ENCODE results near the gene TRAPPC2. TPM values are rescaled to one million over a fixed set of nuclear protein-coding genes. Genes with fewer than 3 reads are reported as not detected.

Gene TRAPPC2
- total and polyA plus RNA-seq, 2 of the 13 experiments (the other 11 are each of a cell fraction or from before 2014, with no cell fraction given), result 4.4 to 8.1 TPM

DNA sequence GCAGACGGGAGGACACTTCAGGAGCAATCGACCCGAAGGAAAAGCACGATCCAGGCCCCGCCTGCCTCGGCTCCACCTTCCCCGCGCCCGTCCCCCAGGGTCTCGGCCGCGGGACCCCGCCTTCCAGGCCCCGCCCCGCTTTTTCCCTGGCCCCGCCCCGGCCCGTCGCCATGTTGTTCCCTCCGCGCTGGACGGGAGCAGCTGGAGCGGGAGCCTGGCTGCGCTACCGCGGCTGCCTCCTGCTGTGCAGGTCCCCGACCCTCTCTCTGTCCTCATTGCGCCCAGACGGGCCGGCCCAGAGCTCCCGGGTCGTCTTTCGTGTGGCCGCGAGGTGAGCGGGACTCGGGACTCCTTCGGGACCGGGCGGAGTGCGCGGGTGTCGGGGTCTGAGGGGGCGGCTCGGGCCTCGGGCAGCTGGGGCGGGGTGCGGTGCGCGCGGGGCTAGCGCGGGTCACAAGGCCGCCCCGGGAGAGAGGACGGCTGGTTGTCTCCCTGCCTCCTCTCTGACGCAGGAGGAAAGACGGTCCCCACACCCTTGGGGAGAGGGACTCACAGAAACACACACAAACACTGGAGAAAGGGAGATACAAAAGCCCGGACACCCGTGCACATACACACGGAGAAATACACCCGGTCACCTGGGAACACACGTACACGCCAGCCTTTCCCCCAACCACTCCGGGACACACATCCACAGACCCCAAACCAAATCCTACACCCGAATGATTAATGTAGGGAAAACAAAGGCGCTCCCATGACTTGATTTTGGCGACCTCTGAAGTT is 45.3 kb downstream of the TRAPPC2 start, which contains the start of gene RAB9A:
Gene RAB9A (plus strand): TSS at position 171 of the 783 bp plus-strand sequence. CDS start 19,619 bp downstream, outside the sequence.
- 0 out of 2 replicates have a peak, but pooled peaks cover 3% of the 10 kb centered on the region for H4K20me1 ChIP-seq (ENCODE audit: insufficient read depth, low read length)
- peak; percentile 33 for DNase-seq (ENCODE audit: low spot score)
- ChIA-PET POLR2A (interaction anchor here (0.6 to 1.1 kb wide), 5 partner anchors 14 to 45 kb away, joined by 3 to 11 read pairs (median 4); partner anchors contain the start of genes OFD1 and TRAPPC2), CTCF (ENCODE audit: low intra/inter-chr PET ratio, low total read pairs) (no interaction called here)
- in situ Hi-C loops (cut with HindIII; ENCODE audit: extremely low pct_ligation_motif_present, low pct_unique_long_range_greater_than_20kb), result no loop called here
- peaks cover 38% of the 10 kb centered on the region for H3K4me1 ChIP-seq (ENCODE audit: insufficient read depth, low read length)
- BruUV-seq (replicated peaks), result no TSS peak
- peak; percentile 96 for ATAC-seq
- H2AFZ ChIP-seq (ENCODE audit: low read length), result peak within 1 kb of the TSS; percentile 83
- no peaks in the 10 kb centered on the region for H3K36me3 ChIP-seq (replicated peaks in 1 of 2; ENCODE audit: control insufficient read depth in 1 of 2, insufficient read depth in 2 of 2, low read length in 2 of 2)
- intact Hi-C loops (cut with micrococcal nuclease; ENCODE audit: unreplicated experiment), result loop anchor here (2.0 kb wide), 2 partner anchors 30 to 46 kb away; partner anchors contain the start of genes OFD1 and TRAPPC2
- H3K27ac ChIP-seq (ENCODE audit: extremely low read length, insufficient read depth, low read length), result peak within 1 kb of the TSS; percentile 80
- H3K4me3 ChIP-seq (replicated peaks in 1 of 3; ENCODE audit: insufficient read depth in 1 of 3, low read depth in 2 of 3, low read length in 3 of 3), result peak within 1 kb of the TSS; percentile 68 to 88 (median 80)
- H3K27me3 ChIP-seq (ENCODE audit: control insufficient read depth in 1 of 2, insufficient read depth in 2 of 2, low read length in 2 of 2), result no peaks in the 10 kb centered on the region
- no peaks in the 10 kb centered on the region for H3K9me3 ChIP-seq (ENCODE audit: low read length)
- H3K9ac ChIP-seq (ENCODE audit: insufficient read depth, low read depth, low read length), result peak within 1 kb of the TSS; percentile 83
- H3K79me2 ChIP-seq (ENCODE audit: insufficient read depth, low read length), result peaks cover 43% of the 10 kb centered on the region
- peak within 1 kb of the TSS; percentile 77 for H3K4me2 ChIP-seq (ENCODE audit: low read depth, low read length)
- FAIRE-seq, result no peak
- 3% methylated on average over 10 of the region's 68 CpGs for WGBS (ENCODE audit: low lambda C conversion rate)
- TF ChIP-seq POLR2AphosphoS5 (IDR thresholded peaks at IDR 0.05; ENCODE audit: low read depth, low read length) (peak; percentile 75), ZFP37 (CRISPR knock-in tag; IDR thresholded peaks at IDR 0.05; ENCODE audit: borderline replicate concordance) (no peak), KLF16 (CRISPR knock-in tag; IDR thresholded peaks at IDR 0.05) (peak in 1 of 2 experiments; percentile 52; a peak in 1 of 4 replicates), ZIK1 (CRISPR knock-in tag; IDR thresholded peaks at IDR 0.05; ENCODE audit: borderline replicate concordance, low read depth) (no peak), XRCC5 (optimal IDR thresholded peaks at IDR 0.05; ENCODE audit: low read length) (peak; percentile 46), SMAD9 (CRISPR knock-in tag; IDR thresholded peaks at IDR 0.05) (no peak), POLR2A (IDR thresholded peaks at IDR 0.05; ENCODE audit: insufficient read depth in 1 of 2, low read depth in 2 of 2, low read length in 2 of 2) (peak; percentile 54 to 91; a peak in 3 of 4 replicates), MYC (CRISPR knock-in tag; IDR thresholded peaks at IDR 0.05; ENCODE audit: borderline replicate concordance) (peak; percentile 30; the same call in 1 of the 2 replicates), RBFOX2 (IDR thresholded peaks at IDR 0.05; ENCODE audit: low read depth, low read length) (peak; percentile 82), SMC3 (IDR thresholded peaks at IDR 0.05; ENCODE audit: low read length) (no peak), GMEB1 (CRISPR knock-in tag; IDR thresholded peaks at IDR 0.05; ENCODE audit: borderline replicate concordance) (peak; percentile 31; the same call in 1 of the 2 replicates), MAZ (IDR thresholded peaks at IDR 0.05; ENCODE audit: borderline replicate concordance, low read depth, low read length) (no peak), MAZ (CRISPR knock-in tag; IDR thresholded peaks at IDR 0.05; ENCODE audit: low read depth) (peak; percentile 49; the same call in 1 of the 2 replicates), KDM6A (CRISPR knock-in tag; IDR thresholded peaks at IDR 0.05; ENCODE audit: low read depth) (no peak), ZNF10 (CRISPR knock-in tag; IDR thresholded peaks at IDR 0.05; ENCODE audit: borderline replicate concordance, low read depth) (no peak), ZNF205 (CRISPR knock-in tag; IDR thresholded peaks at IDR 0.05) (no peak), ZFYVE20 (CRISPR knock-in tag; IDR thresholded peaks at IDR 0.05; ENCODE audit: borderline replicate concordance, low read depth) (no peak)
- TF ChIP-seq, protein P1, sequence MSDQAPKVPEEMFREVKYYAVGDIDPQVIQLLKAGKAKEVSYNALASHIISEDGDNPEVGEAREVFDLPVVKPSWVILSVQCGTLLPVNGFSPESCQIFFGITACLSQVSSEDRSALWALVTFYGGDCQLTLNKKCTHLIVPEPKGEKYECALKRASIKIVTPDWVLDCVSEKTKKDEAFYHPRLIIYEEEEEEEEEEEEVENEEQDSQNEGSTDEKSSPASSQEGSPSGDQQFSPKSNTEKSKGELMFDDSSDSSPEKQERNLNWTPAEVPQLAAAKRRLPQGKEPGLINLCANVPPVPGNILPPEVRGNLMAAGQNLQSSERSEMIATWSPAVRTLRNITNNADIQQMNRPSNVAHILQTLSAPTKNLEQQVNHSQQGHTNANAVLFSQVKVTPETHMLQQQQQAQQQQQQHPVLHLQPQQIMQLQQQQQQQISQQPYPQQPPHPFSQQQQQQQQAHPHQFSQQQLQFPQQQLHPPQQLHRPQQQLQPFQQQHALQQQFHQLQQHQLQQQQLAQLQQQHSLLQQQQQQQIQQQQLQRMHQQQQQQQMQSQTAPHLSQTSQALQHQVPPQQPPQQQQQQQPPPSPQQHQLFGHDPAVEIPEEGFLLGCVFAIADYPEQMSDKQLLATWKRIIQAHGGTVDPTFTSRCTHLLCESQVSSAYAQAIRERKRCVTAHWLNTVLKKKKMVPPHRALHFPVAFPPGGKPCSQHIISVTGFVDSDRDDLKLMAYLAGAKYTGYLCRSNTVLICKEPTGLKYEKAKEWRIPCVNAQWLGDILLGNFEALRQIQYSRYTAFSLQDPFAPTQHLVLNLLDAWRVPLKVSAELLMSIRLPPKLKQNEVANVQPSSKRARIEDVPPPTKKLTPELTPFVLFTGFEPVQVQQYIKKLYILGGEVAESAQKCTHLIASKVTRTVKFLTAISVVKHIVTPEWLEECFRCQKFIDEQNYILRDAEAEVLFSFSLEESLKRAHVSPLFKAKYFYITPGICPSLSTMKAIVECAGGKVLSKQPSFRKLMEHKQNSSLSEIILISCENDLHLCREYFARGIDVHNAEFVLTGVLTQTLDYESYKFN (CRISPR knock-in tag; conservative IDR thresholded peaks at IDR 0.05), result 0 out of 2 replicates have a peak, but pooled peaks have one; percentile 12
- TF ChIP-seq, protein P2, sequence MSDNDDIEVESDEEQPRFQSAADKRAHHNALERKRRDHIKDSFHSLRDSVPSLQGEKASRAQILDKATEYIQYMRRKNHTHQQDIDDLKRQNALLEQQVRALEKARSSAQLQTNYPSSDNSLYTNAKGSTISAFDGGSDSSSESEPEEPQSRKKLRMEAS (IDR thresholded peaks at IDR 0.05), result 0 out of 2 replicates have a peak, but pooled peaks have one; percentile 26
